NCI-H1694 (cell line): ENCODE results near the gene CAPN5.

Experiments used
- DNase-seq: peaks from one replicate; lab custom pipeline; 2025; lab: John Stamatoyannopoulos, UW

CAPN5 gene

DNA sequence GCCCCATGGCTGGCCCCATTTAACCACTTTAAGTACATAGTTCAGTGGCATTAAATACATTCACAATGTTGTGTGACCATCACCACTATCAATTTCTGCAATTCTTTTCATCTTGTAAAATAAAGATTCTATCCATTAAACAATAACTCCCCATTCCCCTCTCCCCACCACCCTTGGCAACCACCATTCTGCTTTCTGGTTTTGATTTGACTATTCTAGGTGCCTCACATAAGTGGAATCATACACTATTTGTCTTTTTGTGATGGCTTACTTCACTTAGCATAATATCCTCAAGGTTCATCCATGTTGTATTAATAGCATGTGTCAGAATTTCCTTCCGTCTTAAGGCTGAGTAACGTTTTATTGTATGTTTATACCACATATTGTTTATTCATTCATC lies 68.3 kb downstream of the CAPN5 start:
- no peak for DNase-seq

DNA sequence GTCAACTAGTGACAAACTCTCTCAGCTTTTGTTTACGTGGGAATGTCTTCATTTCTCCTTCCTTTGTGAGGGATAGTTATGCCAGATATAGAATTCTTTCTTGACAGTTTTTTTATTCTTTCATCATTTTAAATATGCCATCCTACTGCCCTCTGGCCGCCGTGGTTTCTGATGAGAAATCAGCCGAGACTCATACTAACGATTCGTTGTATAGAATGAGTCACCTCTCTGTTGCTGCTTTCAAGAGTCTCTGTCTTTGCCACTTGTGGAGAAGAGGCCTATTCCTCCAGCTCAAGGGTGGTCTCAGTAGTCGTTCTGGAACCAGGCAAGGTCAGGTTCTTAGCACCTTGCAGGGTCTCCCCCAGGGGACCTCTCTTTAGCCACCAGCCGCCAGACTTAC lies 69.3 kb downstream of the CAPN5 start:
- no peak for DNase-seq

DNA sequence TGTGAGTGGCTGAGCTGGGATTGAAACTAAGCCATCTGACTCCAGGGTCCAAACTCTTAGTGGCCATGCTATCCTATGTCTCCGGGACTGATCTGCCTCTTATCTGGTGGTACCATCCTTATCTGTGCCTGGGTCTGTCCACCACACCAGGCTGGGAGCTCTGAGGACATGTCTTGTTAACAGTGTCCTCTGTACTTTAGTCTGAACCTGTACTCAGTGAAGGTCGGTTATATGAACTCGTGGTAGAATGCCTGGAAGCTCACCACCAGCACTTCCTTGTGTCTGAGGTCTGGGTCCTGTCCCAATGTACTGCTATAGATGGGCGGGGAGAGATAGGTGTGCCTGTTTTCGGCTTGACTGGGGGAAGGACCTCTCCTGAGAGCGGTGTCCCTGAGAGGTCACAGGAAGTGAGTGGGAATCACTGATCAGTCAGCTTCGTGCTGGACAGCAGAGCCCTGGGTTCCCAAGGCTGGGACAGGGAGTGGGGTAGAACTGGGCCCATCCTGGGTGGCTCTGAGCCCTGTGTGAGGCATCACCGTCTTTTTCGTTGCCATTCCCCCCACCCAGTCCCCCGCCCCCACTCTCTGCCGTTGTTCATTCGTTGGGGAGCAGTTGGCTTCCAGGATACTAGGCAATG lies 70.1 kb downstream of the CAPN5 start:
- no peak for DNase-seq

DNA sequence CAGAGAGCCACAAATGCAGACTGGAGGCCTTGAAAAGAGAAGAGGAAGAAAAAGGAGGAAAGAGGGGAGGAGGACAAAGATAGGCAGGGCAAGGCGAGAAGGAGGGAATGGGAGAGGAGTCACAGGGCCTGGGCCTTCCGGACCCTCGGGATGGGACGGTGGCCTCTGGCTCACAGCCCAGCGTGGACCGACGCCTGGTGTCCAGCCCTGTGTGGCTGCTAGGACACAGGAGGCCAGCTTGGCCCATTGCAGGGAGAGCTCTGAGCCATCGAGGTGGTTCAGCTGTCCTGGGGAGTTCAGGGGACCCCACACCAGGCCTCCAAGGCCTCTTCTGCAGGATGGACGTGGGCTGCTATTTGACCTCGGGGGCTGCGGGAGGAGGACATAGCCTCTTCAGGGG lies 70.7 kb downstream of the CAPN5 start:
- no peak for DNase-seq

DNA sequence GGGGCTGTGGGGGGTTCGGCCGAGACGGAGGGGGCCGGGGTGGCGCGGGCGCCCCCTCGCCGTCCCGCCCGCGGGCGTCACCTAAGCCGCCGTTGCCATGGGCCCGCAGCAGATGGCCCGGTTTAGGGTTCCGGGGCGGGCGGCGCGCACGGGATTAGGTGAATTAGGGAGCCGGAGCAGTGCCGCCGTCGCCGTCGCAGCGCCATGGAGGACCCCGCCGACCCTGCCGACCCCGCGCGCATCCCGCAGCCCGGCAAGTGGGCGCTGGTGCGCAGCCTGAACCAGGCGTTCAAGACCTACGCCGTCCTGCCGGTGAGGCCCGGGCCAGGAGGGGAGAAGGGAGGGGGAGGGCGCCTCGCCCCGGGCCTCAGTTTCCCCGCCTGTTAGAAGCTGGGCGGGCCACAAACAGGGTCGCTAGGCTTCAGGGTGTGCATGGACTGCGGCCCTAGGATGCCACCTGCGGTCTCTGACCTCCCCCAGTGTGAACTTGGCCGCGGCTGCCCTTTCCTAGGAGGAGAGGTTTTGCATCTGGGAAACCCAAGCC lies 71.4 kb downstream of the CAPN5 start:
- no peak for DNase-seq

DNA sequence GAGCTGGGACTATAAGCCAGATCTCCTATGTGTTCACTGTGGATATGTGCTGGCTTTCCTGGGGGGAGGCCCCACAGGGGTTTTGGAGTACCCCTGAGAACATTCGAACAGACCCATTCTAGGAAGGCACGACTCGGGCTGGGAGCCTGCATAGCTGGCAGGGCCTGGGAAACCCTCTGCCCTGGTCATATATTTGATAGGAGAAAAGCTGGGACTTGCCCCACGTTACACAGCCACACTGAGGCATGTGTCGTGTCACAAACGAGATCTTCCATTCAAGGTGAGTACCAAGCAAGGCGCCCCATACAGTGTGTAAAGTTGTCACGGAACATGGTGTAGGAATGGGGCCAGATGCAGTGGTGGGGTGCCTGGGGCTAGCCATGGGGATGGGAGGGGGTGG lies 72.4 kb downstream of the CAPN5 start:
- no peak for DNase-seq

DNA sequence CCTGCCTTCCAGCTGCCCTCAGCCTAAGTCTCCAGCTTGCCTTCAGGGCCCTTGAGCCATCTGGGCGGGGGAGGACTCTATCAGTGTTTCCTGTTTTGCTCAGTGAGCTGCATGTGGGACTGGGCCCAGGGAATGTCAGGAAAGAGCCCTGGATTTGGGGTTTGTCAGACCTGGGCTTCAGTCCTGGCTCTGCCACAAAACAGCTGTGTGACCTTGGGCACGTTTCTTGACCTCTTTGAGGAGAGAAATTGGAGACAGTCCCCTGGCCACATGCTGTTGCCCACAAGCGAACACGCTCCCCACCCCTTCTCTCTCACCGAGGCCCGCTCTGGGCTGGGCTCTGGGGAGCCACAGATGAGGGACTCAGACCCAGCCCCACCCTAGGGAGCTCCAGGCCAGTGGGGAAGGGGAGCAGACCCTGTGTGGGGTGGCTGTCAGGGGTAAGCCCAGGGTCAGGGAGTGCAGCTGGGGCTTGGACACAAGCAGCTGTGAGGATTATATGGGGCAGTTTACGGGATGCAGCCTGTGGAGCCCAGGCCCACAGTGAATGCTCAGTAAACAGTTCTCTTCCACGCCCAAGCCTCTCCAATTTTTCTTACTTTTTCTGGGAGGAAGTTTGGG lies 73.6 kb downstream of the CAPN5 start:
- no peak for DNase-seq

DNA sequence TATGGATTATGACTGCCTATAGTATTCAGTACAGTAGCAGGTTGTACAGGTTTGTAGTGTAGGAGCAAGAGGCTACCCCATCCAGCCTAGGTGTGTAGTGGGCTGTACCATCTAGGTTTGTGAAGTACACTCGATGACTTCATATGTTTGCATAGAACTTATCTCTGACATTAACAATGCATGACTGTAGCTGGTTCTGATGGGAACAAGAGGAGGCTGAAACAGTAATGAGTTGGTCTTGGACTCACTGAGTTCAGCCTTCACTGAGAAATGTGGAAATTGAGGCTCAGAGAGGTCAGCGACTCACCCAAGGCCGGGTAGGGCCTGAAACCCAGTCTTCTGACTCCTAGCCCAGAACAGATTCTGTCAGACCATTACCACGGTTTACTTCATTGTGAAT lies 74.3 kb downstream of the CAPN5 start:
- no peak for DNase-seq

DNA sequence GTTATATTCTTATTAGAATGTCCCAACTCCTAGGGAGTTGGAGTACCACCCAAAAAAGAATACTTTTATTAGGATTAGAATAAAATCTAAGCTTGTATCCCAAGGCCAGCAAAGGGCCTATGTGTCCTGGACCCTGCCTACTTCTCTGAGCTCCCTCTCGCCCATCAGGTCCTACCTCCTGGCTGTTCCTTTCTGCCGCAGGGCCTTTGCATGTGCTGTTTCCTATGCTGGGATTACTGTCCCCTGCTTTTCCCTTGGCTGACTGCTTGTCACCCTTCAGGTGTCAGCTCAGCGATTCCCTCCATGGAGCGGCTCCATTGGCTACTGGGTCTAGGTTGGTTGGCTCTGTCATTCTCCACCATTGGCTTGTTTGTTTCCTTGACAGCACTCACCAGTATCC lies 74.7 kb downstream of the CAPN5 start:
- no peak for DNase-seq

DNA sequence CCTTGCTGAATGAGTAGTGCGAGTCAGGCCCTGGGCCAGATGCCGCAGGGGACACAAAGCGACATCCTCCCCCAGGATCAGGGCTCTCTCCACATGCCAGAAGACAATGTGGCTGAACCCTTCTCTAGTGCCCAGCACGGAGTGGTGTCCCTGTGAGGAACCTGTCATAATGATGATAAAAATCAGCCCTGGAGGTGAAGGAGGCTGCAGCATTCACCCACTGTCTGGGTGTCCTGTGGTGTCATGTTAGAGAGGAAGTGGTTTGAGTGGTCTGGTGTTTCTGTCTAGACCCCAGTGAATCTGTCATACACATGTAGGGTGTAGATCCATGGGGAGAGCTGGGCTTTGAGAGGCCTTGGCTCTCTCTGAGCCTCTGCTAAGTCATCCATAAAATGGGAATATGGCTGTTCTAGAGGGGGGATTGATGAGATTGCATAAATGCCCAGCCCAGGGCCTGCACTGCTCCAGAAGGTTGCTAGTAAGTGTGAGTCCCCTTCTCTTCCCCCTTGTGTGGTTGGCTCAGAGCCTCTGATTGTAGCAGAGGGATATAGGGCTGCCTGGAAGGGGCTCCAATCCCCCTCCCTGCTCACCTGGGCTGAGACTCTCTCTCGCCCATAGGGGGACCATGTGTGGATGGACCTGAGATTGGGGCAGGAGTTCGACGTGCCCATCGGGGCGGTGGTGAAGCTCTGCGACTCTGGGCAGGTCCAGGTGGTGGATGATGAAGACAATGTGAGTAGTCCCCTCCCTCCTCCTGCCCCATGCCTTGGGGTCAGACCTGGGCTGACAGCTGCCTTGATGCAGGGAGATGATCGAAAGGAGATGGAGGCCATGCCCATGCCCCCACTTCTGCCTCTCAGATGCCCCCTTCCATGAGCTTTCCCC lies 75.6 kb downstream of the CAPN5 start:
- no peak for DNase-seq

DNA sequence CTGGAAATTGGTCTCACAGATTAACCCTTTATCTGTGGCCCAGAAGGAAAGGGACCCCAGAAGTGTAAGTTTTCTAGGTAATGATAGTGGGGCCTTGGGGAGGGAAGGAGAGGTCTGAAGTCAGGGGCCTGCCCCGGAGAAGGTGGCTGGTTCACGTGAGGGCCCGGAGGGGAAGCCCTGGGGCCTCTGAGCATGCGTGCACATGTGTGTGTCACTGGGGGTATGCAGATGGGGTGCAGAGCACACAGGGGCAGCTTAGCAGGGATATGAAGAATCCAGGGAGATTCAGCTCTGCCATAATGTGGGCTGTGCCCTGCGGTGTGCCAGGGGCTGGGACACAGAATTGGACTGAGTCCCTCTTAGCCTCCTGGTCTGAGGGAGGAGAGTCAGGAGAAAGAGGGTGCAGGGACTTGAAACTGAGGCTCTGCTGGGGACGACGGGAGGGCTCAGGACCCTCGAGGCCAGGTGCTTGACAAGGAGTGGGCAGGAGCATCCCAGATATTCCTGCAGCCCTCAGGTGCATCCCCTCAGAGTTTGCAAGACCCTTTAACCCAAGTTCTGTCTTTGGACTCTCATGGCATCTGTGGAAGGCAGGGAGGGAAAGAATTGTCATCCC lies 76.7 kb downstream of the CAPN5 start:
- no peak for DNase-seq

DNA sequence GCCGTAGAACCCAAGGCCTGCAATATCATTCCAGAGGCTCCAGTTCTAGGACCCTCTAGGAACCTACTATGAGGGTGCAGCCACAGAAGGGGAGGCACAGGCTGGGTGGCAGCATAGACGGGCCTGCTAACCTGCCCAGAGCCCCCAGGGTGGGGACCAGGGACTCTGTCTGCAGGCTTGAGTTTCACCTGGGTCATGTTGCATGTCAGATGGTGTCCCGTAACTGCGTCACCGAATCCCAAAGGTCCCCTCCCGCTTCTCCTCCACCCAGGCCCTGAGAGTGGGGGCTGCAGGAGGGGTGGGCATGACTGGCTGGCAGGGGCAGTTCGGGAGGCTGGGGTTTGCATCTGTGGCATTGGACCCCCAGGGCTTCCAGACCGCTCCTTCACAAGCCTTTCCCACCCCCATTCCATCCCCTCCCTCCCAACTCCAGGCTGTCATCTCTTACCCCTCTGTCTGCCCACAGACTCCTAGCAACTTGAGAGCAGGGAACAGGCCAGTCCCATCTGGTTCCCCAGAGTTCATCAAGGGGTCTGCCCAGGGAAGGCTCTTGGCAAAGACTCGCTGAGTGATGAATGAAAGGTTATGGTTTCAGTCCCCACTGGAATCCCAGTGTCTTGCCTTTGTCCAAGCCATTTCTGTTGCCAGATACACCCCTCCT lies 77.6 kb downstream of the CAPN5 start:
- DNase-seq, result no peak

DNA sequence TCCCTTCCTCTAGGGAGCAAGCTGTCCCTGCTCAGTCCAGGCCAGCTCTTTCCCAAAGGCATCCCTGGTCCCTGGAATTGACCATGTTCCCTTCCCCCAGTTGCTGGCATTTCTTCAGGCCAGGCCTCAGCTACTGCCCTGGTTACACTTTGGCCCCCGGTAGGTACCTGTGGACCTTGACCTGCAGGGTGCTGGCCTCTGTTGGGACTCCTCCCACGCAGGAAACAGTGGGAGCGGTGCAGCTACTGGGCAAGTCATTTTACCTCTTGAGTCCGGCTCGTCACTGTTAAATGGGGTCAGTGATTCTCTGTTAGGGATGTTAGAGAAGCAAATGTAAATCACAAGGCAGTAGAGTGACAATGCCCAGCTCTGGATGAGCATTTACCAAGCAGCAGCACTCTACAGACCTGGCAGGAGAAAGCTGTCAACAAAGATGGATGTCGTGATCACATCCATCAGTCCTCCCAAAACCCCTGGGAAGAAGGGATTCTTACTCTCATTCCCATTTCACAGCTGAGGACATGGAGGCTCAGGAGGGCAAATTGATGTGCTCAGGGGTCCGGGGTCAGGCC lies 78.2 kb downstream of the CAPN5 start:
- no peak for DNase-seq

DNA sequence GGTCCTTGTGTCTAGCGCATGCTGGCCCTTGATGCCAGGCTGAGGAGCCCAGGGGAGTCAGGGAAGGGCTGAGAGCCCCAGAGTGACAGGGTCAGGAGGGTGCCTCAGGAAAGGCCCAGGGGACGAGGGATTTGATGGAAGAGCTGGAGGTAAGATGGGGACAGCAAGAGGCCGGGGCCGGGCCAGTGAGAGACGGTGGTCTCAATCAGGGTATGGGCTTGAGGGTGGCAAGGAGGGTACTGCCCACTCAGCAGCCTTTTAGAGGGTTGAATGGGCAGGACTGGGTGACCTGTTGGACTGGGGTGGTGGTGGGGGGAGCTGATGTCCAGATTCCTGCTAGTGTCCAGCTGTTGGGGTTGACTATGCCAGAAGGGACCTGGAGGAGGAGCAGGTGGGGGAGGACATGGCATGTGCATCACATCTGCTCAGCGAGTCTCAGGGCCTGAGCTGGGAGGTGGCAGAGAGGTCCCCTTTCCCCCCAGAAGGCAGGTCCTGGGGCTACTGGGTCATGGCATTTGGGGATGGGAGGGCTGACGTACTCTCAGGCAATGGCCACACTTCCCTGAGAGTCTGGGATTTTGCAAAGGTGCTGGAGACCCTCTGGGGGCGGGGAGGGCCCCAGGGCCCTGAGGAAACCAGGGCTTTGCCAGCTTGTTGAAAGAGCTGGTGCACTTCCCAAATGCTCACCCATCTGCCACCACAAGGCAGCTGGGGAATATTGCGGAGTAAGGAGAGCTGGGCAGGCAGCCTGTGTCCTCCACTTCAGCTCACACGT lies 79.7 kb downstream of the CAPN5 start:
- DNase-seq, result peak; percentile 74

DNA sequence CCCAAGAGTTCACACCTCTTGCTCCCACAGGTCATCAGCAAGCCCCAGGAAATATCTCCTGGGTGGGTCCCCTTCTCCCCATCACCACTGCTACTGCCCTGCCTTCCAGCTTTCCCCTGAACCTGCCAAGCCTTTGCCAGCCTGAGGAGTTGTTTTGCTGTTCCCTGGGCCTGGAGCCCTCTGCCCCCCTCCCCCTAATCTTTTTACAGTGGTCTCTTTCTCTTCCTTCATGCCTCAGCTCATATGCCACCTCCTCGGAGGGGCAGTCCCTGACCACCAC lies 80.2 kb downstream of the CAPN5 start:
- no peak for DNase-seq

DNA sequence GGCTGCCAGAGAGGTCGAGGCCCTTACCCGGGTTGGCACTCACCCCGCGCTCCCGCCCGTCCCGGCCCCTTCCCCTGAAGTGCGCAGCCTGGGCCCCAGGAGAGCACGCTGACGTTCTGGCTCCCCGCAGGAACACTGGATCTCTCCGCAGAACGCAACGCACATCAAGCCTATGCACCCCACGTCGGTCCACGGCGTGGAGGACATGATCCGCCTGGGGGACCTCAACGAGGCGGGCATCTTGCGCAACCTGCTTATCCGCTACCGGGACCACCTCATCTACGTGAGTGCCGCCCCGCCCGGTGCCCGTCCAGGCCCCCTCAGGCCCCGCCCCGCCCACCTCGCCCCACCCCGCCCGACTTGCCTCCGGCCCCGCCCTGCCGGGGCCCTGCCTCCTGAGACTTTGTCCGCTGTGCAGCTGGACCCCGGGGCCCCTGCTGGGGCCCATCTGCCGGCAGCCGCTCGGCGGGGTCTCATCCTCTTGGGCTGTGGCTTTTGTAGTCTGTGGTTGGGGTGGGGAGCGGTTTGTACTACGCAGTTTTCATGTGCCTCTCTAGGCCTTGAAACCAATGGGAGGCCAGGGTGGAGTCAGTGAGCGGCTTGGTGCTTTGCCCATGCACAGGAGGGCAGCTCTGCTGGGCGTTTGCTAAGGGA lies 81.0 kb downstream of the CAPN5 start:
- peak; percentile 92 for DNase-seq

DNA sequence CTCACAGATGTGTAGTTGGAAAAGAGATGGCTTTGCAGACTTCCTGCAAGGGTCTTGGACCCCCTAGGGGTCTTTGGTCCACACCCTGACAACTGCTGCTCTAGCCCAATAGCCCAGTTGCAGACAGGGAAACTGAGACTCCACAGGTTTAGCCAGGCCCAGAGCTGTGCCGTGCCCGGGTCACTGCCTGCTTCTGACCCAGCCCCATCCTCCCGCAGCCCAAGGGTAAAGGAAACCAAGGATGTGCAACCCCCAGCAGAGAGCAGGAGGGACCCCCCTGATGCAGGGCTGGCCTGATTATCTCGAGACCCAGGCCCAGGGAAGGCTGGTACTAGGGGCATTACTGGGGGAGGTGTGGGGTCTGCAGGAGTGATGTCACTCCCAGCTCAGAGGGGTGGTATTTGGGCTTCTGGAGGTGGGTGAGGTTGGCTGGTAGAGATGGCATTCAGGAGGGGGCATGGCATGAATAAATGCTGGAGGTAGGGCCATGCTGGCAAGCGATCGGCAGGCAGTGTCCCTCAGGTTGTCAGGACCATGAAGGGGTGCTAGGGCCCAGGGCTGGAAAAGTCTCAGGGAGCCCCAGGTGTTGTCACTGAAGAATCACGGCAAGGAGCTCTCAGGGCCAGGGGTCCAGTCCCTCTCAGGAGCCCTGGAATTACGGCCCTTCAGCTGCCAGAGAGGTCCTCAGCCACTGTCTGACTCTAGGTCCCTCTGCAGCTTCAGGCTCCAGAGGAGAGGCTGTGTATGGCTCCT lies 82.4 kb downstream of the CAPN5 start:
- no peak for DNase-seq

DNA sequence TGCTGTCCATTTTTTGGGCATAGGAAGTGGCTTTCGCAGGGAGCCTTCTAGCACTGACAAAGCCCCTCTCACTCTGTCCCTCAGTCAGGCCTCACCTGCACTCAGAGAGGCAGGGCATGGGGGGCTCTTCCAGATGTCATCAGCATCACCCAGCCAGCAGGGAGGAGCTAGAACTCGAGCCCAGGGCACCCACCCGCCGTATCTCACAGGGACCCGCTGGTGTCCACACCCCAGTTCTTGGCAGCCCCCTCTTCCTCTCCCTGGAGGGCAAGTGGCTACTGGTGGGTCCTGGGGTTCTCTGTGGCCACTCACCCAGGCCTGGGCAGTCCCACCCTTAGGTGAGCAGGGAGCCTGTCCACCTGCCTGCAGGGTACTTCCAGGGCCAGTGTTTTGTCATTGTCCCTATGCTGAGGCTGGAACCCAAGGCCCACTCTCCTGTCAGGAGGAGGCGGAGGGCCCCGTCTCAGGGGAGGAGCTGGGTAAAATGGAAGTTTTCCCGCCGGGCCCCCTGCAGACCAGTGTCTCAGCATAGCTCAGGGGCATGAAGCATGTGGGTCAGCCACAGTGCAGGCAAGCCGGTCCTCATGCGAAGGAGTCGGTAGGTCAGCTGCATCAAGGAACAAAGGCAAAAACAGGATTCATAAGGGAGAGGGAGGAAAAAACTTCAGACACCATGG lies 83.1 kb downstream of the CAPN5 start:
- DNase-seq, result no peak

DNA sequence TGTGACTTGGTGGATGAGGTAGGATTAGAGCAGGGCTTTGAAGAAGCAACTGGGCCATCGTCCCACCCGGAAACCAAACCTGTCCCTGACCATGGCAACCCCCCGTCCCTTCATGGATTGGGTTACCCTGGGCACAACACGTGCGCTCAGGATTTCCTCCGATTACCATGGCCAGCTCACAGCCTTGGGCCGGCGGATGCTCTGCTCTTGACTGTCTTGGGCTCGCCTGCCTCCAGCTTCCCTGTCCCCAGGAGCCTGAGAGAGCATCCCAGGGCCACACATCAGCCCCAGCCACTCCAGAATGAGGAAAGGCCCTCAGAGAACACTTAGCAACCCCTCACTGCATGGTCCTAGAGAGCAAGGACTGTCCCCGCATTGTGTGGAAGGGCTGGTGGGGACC lies 84.1 kb downstream of the CAPN5 start:
- DNase-seq, result no peak
